Subcutaneous adipose tissue (tissue), 4 donors: ENCODE results near the gene ALOX5. TPM values are rescaled to one million over a fixed set of nuclear protein-coding genes. Genes with fewer than 3 reads are reported as not detected.

Source experiments
- total RNA-seq, 4 donors: library from RNA; depleted of rRNA; stranded (reverse); fragments of >200 nt; gene quantifications; one replicate each; pipeline ENCODE4 v1.1.0, GENCODE V29; 2016
- TF ChIP-seq, protein P1 (sequence below): fragments of 450-650 bp; IDR thresholded peaks from one replicate; pipeline ENCODE4 v1.5.1; 2016; ENCODE audit warnings: low read depth, mild to moderate bottlenecking, control low read depth, antibody characterized with exemption, moderate library complexity

Gene ALOX5
- total RNA-seq, 4 donors from 2014 or later = 31.8 to 63.9 (median 41.1) TPM

DNA sequence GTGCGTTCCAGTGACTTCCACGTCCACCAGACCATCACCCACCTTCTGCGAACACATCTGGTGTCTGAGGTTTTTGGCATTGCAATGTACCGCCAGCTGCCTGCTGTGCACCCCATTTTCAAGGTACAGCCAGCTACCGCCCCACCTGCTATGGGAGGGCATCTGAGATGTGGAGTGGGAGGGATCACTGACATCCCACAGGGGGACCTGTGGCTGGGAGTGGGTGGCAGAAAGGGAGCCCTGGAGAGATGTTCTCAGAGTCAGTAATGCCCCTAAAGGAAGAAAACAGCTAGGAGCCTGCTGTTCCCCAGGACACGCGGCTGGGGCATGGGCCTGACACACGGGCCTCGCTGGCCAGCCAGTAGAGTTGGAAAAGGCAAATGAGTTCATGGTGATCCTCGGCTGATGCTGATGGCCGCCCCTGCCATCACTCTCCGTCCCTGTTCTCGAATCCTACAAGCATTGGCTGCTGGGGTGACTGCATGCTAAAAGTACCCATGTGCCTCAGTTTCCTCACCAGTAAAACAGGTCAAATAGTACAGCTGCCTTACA is 66.6 kb downstream of the ALOX5 start:
- TF ChIP-seq, protein P1, sequence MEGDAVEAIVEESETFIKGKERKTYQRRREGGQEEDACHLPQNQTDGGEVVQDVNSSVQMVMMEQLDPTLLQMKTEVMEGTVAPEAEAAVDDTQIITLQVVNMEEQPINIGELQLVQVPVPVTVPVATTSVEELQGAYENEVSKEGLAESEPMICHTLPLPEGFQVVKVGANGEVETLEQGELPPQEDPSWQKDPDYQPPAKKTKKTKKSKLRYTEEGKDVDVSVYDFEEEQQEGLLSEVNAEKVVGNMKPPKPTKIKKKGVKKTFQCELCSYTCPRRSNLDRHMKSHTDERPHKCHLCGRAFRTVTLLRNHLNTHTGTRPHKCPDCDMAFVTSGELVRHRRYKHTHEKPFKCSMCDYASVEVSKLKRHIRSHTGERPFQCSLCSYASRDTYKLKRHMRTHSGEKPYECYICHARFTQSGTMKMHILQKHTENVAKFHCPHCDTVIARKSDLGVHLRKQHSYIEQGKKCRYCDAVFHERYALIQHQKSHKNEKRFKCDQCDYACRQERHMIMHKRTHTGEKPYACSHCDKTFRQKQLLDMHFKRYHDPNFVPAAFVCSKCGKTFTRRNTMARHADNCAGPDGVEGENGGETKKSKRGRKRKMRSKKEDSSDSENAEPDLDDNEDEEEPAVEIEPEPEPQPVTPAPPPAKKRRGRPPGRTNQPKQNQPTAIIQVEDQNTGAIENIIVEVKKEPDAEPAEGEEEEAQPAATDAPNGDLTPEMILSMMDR = no peak

DNA sequence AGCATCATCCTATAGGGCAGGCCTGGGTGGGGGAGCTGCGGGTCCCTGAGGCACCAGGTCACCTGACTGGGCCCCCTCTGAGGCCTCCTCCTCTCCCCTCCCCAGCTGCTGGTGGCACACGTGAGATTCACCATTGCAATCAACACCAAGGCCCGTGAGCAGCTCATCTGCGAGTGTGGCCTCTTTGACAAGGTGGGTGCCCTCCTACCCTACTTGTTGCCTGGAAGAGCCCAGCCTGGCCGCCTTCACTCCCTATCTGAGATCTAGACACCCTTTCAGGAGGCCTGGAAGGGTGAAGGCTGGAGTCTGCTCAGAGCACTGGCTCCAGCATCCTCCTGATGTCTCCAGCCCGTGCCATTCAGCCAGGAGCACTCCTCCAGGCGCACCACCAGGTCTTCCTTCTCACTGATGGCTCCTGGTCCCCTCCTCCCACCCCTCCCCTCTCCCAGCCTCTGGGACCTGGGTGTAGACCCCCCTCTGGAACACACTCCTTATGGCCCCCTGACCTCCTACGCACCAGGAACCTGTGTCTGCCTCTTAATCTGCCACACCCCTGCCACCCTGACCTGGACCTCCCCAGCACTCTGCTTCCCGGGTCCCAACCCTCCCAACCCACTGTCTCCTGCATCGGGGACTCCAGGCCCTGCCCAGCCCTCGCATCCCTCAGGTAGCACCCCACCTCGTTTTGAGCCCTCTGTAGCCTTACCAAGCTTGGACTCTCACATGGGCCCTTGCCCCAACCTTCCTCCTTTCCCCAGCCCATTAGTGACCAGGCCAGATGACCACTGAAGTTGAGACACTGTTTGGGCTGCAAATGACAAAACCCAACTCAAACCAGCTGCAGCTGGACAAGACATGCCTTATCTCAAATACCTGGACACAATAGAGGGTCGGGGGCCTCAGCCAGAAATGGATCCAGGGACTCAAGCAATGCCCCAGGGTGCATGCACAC is 67.5 kb downstream of the ALOX5 start:
- TF ChIP-seq, protein P1 = no peak

DNA sequence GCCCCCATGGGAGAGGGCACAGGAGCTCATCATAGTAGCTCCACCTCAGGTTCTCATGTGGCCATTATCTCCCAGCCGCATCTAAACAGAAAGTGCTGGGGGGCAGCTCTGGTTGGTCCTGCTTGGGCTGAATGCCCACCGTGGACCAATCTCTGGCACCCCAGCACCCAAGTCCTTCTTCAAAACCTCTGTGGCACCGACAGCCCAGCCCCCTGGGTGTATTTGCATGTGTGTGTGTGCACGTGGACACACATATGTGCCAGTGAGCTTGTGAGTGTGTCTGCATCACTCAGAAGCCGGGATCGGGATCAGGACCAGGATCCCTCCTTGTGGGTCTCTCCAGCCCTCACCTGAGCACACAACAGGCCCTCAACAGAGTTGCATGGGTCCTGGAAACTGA is 68.2 kb downstream of the ALOX5 start:
- TF ChIP-seq, protein P1 = no peak

DNA sequence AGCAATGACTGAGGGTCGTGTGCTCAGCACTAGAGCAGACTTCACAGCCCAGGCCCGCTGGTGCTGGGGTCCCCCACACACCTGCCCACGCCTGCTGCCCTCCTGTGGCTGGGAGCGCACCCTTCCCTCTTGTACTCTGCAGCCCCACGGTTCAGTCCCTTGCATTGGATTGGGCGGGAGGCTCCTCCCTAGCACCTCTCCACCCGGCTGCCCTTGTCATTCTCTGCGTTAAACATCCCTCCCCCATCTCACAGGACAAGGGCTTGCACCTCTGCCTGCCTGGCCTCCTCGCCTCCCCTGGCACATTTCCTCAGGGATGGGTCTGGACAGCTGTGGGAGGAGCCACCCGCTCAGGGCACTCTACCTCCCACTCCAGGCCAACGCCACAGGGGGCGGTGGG is 68.6 kb downstream of the ALOX5 start:
- TF ChIP-seq, protein P1 = no peak

DNA sequence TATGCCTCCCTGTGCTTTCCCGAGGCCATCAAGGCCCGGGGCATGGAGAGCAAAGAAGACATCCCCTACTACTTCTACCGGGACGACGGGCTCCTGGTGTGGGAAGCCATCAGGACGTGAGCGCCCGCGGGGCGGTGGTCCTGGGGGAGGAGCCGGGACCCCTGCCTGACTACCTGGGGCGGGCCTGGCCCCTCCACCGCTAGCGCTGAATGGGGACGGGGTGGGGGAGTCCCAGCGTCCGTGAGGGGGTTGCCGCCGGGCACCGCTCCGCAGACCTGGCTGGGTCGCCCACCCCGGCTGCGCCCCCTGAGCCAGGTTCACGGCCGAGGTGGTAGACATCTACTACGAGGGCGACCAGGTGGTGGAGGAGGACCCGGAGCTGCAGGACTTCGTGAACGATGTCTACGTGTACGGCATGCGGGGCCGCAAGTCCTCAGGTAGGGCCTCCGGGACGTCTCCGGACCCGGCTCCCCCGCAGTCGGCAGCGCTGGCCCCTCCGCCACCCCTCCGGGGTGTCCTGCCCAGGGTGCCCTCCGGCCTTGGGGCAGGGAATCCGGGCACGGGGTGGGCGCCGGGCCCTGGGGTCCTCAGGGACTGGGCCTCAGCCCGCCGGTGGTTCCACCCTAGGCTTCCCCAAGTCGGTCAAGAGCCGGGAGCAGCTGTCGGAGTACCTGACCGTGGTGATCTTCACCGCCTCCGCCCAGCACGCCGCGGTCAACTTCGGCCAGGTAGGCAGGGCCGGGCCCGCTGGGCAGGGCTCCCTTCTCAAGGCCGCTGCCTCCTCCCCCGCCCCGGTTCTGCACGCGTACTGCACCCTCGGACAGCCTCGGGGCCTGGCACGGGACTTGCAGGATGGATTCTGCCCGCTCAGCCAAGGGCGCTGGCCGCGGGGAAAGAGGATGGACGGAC is 69.3 kb downstream of the ALOX5 start:
- TF ChIP-seq, protein P1 = no peak

DNA sequence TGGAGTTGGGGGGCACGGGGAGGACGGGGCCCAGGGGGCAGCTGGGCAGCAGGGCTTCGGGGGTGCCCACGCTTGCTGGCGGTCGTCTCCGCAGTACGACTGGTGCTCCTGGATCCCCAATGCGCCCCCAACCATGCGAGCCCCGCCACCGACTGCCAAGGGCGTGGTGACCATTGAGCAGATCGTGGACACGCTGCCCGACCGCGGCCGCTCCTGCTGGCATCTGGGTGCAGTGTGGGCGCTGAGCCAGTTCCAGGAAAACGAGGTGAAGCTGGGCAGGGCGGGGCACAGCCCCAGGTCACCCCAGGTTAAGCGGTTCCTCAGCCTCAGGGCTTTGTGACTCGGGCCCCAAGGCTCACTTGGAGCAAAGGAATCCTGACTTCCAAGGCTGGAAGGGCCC is 70.0 kb downstream of the ALOX5 start:
- TF ChIP-seq, protein P1 = no peak
